Ovary (tissue), 3 donors: Measurements from ENCODE around the gene GABRB1.

Experiments
- EP300 ChIP-seq: sonication (generic); formaldehyde crosslinking; IDR thresholded peaks from one replicate; pipeline ENCODE4 v1.6.1; 2017; ENCODE audit warnings: antibody characterized with exemption
- POLR2A ChIP-seq: fragments of 450-650 bp; IDR thresholded peaks from one replicate; pipeline ENCODE4 v1.6.1; 2017; ENCODE audit warnings: antibody characterized with exemption, mild to moderate bottlenecking, moderate library complexity
- TF ChIP-seq, protein P1 (sequence below), 3 donors: fragments of 450-650 bp in 2 of 3; fragments of 200-600 bp in 1 of 3; IDR thresholded peaks; one replicate each; pipeline versions ENCODE4 v1.5.1 to v1.8.0; 2016 to 2022; ENCODE audit warnings: antibody characterized with exemption in 3 of 3, mild to moderate bottlenecking in 1 of 3
- donor health status: DM: no; HTN: no; CAD: no.

DNA sequence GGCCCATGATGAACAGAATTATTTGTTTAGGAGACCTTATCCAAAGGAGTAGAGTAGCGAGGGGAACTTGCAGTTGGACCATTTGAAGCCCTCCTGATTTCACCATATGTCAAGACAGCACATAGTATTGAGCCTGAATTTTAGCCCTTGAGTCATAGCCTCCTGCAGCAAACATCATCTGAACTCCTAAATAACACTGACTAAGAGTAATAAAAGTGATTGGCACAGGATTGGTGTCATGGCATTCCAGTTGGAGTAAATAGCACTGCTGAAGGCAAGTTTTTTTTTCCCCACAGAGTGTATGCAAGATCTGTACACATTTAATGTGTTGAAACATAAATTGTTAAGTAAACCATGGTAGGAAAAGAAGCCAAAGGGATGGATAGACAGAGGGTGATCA lies 343.1 kb downstream of the GABRB1 start:
- TF ChIP-seq POLR2A (no peak), EP300 (no peak)
- TF ChIP-seq, protein P1, sequence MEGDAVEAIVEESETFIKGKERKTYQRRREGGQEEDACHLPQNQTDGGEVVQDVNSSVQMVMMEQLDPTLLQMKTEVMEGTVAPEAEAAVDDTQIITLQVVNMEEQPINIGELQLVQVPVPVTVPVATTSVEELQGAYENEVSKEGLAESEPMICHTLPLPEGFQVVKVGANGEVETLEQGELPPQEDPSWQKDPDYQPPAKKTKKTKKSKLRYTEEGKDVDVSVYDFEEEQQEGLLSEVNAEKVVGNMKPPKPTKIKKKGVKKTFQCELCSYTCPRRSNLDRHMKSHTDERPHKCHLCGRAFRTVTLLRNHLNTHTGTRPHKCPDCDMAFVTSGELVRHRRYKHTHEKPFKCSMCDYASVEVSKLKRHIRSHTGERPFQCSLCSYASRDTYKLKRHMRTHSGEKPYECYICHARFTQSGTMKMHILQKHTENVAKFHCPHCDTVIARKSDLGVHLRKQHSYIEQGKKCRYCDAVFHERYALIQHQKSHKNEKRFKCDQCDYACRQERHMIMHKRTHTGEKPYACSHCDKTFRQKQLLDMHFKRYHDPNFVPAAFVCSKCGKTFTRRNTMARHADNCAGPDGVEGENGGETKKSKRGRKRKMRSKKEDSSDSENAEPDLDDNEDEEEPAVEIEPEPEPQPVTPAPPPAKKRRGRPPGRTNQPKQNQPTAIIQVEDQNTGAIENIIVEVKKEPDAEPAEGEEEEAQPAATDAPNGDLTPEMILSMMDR (IDR thresholded peaks at IDR 0.05), result no peak
